ENCODE measurements around the gene HAPLN2.

Gene HAPLN2

GRCh38 chr1:156673387-156674121 is 54.3 kb downstream of the HAPLN2 start:
- no peaks in the 10 kb centered on the region for H3K36me3 ChIP-seq (ENCODE audit: insufficient read depth, low read length)
- peaks cover 12% of the 10 kb centered on the region for H4K20me1 ChIP-seq (ENCODE audit: insufficient read depth, low read length)
- no peak for ATAC-seq (ENCODE audit: insufficient read depth, low read depth)
- H3K9ac ChIP-seq (ENCODE audit: low read depth, low read length), result no peak overlapping the region
- no peak for DNase-seq
- H3K79me2 ChIP-seq (ENCODE audit: insufficient read depth, low read length), result no peaks in the 10 kb centered on the region
- H3K4me1 ChIP-seq (ENCODE audit: insufficient read depth, low read length), result 0 out of 2 replicates have a peak, but pooled peaks cover 3% of the 10 kb centered on the region
- TF ChIP-seq EZH2 (IDR thresholded peaks at IDR 0.05; ENCODE audit: borderline replicate concordance, low read depth, low read length, severe bottlenecking) (no peak), CTCF (IDR thresholded peaks at IDR 0.05; ENCODE audit: borderline replicate concordance, extremely low read depth, low read length, poor library complexity, severe bottlenecking) (no peak)
- H3K9me3 ChIP-seq (ENCODE audit: insufficient read depth, low read length, severe bottlenecking), result no peaks in the 10 kb centered on the region
- H3K27me3 ChIP-seq (ENCODE audit: insufficient read depth, low read length, poor library complexity), result peaks cover 53% of the 10 kb centered on the region
- H3K4me3 ChIP-seq (ENCODE audit: low read depth in 1 of 2, low read length in 2 of 2), result no peak overlapping the region
- H2AFZ ChIP-seq (ENCODE audit: low read depth, low read length), result no peak overlapping the region
- no peak overlapping the region for H3K27ac ChIP-seq (ENCODE audit: low read length)
- no peak overlapping the region for H3K4me2 ChIP-seq (ENCODE audit: insufficient read depth, low read length)

All from DND-41 (cell line).